H54 (cell line): ENCODE measurements around the gene RFX5.
A peak's percentile ranks its signal among the peaks of the same experiment; 100 is the strongest.

Experiments used
- DNase-seq: peaks from one replicate; pipeline ENCODE4 v3.0.0; 2011; ENCODE audit warnings: low spot score, mixed read lengths; ENCODE audit not compliant: insufficient read length
- FAIRE-seq: peaks from 3 replicates; lab custom pipeline; 2011; peaks lifted over from hg19 to GRCh38; lab: Jason Lieb, UNC
- POLR2A ChIP-seq: IDR thresholded peaks from 2 replicates; pipeline ENCODE4 v1.6.1; 2011; ENCODE audit warnings: low read depth, mild to moderate bottlenecking, low read length

RFX5 gene

DNA sequence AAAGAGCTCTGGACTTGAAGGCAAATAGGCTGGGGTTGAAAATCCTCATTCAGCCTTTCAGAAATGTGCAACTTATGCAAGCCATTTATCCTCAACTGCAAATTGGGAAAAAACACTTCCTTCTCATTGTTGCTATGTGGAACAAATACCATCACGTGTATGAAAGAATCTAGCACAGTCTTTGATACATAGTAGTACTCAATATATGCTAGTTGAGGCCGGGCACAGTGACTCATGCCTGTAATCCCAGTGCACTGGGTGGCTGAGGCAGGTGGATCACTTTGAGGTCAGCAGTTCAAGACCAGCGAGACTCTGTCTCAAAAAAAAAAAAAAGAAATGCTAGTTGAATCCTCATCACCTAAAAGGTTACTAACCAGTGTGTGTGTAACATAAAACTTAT, 28.1 kb downstream of the RFX5 start:
- FAIRE-seq (no peak), DNase-seq (no peak)
- no peak for TF ChIP-seq POLR2A

DNA sequence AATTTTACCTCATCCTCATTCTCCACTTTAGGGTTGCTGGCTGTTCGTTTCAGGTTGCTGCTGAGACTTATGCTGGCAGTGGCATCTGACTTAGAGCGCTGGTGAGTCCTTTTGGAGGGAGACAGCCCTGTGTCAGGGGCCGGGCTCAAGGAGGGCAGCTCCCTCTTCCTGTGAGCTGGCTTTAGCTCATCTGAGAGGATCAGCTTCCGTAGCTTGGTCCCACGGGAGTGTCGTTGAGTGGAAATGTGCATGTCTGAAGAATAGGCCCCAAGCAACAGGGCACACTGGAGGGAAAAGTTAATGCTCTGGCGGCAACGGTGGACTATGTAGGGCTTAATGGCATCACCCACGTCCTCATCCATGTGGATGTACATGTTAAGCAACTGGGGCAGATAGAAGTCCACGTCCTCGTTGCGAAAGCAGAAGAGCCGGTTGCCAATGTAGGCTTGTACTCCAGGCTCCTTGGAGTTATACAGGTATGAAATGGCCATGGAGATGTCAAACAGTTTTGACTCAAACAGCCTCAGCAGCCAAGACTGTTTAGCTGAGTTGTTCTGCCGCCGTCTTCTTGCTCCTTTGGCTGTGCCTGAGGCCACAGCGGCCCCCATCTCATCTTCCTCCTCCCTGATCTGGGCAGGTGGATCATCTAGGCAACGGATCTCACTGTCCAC, 31.4 kb downstream of the RFX5 start:
- no peak for DNase-seq
- FAIRE-seq: no peak
- TF ChIP-seq POLR2A: no peak

DNA sequence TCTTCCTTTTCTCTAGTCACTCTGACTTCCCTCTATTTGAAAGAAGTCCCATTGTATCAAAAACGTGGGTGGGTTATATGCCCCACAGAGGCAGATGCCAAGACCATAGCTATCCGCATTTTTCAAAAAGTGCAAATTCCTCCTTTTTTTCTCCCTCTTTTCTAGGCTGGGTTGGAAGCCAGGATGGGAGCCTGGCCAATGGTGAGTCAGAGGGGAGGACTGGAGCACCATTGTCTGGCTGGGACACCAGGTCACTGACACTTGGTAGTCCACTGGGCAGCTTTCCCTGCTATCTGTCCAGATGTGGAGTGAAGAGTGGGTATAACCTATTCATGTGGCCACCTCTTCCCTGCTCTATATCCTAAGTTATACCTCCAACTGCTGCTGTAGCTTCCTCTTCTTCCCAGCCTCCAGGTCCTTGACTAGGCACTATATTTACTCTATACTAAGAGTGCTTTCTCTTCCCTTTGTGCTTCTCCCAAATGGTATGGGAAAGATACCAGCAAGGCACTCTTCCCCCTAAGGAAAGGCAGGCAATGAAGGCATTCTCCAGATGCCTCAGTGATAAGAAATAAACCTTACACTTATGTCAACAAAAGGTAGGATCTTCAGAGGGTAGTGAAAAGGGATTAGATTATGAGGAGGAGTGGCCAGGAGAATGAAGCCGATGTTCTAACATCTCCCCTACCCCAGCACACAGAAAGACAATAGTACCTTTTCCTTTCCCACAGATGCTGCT, 32.7 kb downstream of the RFX5 start:
- no peak for TF ChIP-seq POLR2A
- DNase-seq (peak; percentile 89), FAIRE-seq (no peak)

DNA sequence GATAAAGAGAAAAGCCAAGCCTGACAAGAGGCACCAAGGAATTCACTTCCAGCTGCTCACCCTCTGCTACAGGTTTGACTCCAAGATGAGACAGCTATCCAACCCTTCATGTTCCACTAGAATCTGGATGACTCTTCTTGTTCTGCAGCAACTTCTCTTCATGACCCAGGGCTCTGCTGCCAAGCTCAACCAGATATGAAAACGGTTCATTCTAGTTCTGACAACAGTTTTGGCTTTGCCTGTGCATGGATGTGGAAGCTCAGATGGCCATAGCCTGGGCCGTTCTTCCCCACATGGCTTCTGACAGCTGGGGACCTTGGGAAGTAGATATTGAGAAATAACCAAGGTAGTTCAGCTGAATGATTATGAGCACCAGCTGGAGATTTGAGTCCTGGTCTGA, 33.6 kb downstream of the RFX5 start:
- TF ChIP-seq POLR2A: no peak
- DNase-seq (no peak), FAIRE-seq (no peak)

DNA sequence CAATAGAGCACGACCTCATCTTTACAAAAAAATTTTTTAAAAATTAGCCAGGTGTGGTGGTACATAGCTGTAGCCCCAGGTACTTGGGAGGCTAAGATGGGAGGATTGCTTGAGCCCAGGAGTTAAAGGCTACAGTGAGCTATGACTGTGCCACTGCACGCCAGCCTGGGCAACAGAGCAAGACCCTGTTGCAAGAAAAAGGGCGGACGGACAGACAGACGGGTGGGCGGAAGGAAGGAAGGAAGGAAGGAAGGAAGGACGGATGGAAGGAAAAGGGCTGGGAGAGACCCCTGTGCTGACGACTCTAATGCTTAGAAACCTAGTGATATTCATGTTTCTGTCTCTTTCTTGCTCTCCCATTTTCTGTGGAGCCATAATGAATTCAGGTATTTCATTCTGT, 34.2 kb downstream of the RFX5 start:
- DNase-seq: no peak

DNA sequence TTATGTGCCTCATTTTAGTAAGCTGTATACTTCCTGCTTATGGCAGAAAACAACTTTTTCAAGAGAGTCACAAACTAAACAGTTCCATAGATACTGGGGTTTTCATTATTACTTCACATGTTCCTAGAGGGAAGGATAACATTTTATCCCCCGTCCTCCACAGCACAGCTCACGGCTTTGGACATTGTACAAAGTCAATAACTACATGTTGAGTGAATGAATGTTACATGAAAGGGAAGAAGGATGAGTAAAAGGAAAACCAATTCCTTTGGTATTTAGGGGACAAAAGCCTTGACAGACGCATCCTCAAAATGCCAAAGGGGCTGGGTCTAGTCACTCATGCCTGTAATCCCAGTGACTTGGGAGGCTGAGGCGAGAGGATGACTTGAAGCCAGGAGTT, 34.6 kb downstream of the RFX5 start:
- TF ChIP-seq POLR2A: no peak
- DNase-seq: no peak
- FAIRE-seq: no peak

More for the DNA sequence above, 34.2 kb downstream of the RFX5 start:
- FAIRE-seq: no peak
- TF ChIP-seq POLR2A: no peak

DNA sequence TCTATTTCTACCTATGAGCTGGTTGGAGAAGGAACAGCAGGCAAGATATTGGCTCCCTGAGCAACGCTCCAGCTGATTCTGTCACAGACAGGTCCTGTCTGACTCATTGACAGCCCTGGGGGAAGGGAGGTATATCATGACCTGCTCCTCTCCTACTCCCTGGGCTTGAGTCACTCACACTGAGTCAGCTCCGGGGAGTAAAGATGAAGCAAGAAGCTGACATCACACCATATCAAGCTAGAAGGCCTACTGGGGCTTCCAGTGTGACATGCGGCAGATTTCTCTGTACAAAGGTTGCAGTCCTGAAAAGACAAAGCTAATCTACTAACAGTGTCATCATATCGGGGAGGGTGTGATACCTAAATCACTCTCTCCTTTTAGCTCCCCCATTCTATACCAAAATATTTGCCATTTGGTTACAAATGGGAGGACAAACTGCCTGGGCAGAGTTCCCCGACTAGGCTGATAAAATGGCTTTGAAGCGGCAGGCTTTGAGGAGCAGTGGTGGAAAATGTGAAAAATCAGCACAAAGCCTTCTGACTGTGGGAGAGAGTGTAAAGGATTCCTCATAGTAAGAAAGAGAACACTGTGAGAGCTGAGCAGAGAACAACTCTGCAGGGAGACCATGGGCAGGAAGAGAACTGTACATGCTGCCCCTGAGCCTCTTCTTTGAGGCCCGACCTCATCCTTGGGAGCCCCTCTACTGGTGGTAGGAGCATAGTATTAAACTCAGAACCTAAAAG, 35.3 kb downstream of the RFX5 start:
- no peak for TF ChIP-seq POLR2A
- peak; percentile 99 for DNase-seq

DNA sequence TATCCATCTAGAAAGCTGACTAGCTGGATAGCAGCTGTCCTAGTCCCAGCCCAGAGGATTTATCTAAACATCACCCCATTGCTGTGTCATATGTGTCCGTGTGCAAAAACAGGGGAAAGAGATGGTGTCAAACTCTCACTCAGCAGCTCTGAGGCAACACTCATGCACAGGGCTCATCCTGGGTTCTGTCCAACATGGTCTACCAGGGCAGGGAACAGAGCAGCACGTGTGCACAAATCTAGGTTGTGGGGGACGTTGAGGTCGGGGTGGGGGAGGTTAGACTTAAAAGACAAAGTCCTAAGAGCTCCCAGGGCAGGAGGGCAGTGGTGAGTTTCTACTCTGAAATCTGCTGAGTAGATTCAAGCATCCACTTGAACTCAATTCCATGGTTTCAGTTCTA, 36.0 kb downstream of the RFX5 start:
- FAIRE-seq (no peak), DNase-seq (no peak)
- no peak for TF ChIP-seq POLR2A

More for the DNA sequence above, 35.3 kb downstream of the RFX5 start:
- peak; percentile 80 for FAIRE-seq

DNA sequence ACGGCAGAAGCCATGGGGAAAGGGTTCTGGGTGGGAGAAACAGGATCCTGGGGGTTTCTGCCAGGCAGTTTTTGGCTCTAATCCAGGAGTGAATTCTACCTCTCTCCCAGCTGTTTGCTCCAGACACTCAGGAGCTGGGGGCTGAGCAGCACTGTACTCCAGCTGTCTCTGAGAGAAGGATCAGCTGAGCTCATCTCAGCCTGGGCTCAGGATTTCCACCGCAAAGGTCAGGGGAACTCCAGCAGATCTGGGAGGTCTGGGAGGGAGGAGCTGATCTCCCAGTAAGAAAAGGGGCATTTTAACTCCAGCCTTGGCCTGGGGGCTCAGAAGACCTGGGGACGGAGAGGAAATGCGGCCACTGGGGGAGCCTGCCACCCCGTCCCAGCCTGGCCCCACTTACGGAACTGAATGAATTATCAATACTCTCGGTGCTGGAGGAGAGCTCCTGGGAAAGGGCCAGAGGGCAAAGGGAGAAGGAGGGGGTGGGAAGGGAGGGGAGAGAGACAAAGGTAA, 37.2 kb downstream of the RFX5 start:
- no peak for FAIRE-seq
- DNase-seq: no peak

DNA sequence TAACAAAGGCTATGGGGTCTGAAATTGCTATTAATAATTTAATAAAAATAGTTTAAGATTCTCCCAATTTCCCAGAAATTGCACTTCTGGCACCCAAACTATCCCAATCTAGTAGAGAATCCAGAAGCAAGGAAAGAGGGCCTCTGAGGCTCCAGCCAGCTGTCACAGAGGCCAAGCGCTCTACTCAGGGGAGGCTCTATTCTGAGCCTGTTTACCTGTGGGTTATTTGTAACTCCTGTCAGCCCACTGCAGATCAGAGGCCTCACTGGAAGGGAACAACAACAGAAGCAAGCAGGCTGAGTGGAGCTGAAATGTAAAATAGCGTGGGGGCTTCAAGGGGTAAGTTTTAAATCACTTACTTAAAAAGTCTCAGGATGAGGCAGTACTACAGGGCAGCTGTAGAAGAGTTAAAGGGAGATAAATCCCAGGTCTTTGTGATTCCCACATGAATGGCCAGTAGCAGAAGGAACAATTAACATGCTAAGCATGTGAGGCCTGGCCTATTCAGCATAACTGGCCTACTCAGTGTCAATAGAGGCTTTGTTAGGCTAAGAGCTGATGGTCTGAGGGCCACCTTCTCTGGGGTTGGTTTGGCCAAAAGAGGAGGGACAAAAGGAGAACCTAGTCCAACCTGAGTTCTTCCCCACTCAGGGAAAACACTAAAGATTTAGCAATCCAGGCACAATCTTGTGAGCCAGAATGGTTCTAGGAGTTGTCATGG, 52.1 kb downstream of the RFX5 start:
- TF ChIP-seq POLR2A: no peak
- DNase-seq (no peak), FAIRE-seq (no peak)

More for the DNA sequence above, 37.2 kb downstream of the RFX5 start:
- no peak for TF ChIP-seq POLR2A

DNA sequence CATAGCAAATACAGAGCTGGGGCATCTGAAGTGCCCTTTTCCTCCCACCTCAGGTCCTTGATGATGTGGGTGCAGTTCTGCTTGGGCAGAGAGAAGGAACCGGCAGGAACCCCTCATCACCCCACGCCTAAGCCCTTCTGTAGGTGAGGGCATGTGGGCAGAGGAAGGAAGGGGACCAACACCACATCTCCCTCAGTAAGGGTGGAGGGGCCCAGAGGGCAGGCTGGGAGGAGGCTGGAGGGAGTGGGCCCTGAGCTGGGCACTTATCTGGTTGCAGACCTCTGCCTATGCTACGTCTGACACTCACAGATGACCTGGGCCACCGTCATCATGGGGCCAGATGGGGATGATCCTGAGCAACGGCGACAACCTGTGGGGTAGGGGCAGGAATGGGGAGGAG, 54.0 kb downstream of the RFX5 start:
- no peak for FAIRE-seq
- no peak for TF ChIP-seq POLR2A
- DNase-seq: no peak

DNA sequence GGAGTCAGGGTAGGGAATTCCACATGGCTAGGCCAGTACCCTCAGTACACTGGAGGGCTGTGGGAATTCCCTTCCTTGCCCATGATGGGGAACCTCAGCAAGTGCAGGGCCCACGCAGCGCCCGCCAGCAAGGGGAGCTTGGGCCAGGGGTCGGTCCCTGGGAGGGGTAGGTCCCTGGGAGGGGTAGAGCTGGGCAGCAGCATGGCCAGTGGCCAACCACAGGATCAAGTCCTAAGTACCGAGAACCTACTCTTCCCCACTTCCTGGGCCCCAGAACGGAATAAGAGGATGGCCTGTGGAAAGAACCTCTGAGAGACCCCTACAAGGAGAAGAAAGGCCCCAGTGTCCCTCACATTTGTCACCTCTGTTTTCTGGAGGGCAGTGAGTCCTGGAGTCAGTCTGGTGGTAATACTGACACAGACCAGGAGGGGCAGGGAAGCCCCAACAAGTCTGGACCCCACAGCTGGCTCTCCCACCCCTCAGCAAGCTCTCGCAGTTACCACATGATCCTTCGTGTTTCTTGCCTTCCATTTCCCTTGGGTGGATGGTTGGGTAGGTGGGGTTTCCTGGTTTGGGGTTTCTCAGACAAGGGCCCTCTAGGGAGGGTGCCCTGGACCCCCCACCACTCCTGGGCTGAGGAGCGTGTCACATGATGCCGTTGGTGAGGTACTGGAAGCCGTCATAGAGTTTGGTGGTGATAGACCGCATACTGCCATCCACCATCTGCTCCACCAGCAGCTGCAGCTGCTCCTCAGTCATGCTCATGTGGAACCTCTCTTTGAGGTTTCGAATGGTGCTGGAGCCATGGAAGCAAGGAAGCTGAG, 54.6 kb downstream of the RFX5 start:
- TF ChIP-seq POLR2A: no peak
- FAIRE-seq: no peak
- no peak for DNase-seq

DNA sequence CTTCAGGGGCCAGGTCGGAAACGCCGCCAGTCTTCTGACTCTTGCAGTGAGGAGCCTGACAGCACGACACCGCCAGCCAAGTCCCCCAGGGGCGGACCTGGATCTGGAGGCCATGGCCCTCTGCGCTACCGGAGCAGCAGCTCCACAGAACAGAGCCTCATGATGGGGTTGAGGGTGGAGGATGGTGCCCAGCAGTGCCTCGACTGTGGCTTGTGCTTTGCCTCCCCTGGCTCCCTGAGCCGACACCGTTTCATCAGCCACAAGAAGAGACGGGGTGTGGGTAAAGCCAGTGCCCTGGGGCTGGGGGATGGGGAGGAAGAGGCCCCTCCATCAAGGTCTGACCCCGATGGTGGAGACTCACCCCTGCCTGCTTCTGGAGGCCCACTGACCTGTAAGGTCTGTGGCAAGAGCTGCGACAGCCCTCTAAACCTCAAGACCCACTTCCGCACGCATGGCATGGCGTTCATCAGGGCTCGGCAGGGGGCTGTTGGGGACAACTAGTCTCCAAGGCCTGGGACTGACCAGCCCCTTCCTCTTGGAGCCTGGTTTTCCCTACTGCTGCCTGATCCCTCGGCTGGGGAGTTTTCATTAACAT, 56.2 kb downstream of the RFX5 start:
- TF ChIP-seq POLR2A: no peak
- DNase-seq (no peak), FAIRE-seq (no peak)
